ENCODE measurements around the gene SNX11.
A peak's percentile ranks its signal among the peaks of the same experiment; 100 is the strongest.

The SNX11 gene

DNA sequence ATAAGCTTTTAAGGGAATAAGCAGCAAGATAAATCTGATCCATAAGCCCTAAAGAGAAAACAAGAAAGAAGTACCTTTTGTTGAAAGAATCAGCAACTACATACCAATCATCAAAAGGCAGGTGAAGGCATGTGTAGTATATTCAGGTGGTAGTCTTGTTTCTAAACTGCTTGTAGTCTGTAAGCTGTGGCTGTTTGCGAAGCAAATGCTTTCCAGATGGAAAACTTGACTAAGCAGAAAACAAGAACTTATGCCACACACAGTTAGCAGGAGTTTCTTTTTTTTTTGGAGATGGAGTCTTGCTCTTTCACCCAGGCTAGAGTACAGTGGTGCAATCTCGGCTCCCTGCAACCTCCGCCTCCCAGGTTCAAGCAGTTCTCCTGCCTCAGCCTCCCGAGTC lies 12.0 kb upstream of the SNX11 start:
- no peak for DNase-seq (ENCODE audit: low spot score)

DNA sequence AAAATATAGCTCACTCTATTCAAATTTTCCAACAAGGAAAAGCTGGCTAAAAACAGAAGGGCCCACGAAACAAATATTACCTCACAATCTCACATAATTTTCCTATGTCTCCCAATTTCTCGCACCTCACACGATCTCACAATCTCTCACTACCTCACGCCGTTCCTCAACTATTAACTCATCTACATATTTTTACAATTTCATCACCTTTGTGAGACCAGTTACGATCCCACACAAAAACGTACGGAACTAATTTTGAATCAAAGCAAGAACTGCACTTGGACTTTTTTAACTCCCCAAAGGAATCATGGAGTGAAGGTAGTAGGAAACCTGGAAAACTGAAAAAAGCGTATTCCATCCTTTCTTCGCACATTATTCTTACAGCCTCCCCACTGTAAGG lies 7.4 kb upstream of the SNX11 start:
- no peak for DNase-seq (ENCODE audit: low spot score)

DNA sequence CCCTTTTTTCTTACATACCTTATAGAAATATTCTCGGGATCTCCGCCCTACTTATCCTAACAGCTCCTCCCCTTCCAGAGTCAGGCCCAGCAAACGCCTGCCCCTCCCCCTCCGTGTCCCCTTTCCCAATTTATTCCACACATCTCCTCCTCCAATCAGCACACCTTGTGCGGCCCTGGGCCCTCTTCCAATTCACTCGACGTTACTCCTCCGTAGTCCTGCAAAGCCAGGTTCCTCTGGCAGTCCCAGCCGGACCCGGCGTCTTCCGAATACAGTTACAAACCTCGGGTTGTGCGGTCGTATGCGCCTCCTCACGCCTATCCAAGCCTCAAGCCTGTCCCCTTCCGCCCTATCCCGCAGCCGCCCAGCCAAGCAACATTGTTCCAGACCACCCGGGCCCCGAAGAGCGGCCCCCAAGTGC lies 7.0 kb upstream of the SNX11 start:
- no peak for DNase-seq (ENCODE audit: low spot score)

DNA sequence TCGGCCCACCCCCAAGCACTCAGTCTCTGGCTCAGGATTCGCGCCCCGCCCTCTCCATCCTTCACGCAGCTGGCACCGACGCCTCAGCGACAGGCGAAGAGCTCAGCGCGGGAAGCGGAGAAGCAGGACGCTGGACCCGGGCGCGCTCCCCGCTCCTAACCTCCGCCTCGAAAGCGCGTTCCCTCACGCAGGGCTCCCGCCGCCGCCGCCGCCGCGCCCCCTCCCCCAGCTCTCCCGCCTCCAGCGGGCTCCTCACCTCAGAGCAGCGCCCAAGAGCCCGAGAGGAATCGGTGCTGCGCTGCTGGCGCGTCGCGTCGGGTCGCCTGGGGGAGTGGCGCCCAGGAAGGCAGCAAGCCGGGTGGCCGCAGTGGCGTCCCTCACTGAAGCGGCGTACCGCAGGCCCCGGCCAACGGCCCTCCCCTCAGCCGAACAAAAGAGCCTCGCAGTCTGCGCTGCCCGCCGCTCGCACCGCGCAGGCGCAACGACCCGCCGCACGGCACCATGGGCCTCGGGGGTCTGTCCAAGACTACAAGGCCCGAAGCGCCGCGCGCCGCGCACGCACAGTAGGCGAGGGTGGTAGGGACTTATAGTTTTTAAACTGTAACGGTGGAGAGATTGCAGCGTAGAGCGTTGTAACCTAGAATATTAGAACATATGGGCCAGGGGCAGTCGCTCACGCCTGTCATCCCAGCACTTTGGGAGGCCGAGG lies 6.4 kb upstream of the SNX11 start, which contains the start of gene CBX1:
CBX1 (minus strand) TSS at position 467 of the 709 bp plus-strand sequence. CDS start 24,474 bp downstream, outside the sequence.
- peak; percentile 90 for DNase-seq (ENCODE audit: low spot score)

DNA sequence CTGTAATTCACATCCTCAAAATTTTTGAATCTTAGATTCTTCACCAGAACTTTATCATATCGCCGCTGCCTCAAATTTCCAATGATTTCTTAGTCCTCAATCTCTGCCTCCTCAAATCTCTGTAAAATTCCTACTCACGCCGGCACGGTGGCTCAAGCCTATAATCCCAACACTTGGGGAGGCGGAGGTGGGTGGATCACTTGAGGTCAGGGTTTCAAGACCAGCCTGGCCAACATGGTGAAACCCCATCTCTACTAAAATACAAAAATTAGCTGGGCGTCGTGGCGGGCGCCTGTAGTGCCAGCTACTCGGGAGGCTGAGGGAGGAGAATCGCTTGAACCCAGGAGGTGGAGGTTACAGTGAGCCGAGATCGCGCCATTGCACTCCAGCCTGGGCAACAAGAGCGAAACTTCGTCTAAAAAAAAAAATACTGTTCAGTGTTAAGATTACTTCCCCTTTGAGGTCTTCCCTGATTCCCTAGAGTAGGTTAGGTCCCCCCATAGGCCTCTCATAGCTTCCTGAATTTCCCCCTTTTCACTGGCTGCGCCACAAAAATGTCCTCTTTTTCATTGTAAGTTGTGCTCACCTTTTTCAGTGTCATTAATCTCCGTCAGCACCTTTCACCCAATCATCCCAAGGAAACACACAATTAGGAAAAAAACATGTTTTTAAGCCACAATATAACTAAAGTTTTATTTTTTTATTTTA lies 5.4 kb upstream of the SNX11 start:
- no peak for DNase-seq (ENCODE audit: low spot score)

DNA sequence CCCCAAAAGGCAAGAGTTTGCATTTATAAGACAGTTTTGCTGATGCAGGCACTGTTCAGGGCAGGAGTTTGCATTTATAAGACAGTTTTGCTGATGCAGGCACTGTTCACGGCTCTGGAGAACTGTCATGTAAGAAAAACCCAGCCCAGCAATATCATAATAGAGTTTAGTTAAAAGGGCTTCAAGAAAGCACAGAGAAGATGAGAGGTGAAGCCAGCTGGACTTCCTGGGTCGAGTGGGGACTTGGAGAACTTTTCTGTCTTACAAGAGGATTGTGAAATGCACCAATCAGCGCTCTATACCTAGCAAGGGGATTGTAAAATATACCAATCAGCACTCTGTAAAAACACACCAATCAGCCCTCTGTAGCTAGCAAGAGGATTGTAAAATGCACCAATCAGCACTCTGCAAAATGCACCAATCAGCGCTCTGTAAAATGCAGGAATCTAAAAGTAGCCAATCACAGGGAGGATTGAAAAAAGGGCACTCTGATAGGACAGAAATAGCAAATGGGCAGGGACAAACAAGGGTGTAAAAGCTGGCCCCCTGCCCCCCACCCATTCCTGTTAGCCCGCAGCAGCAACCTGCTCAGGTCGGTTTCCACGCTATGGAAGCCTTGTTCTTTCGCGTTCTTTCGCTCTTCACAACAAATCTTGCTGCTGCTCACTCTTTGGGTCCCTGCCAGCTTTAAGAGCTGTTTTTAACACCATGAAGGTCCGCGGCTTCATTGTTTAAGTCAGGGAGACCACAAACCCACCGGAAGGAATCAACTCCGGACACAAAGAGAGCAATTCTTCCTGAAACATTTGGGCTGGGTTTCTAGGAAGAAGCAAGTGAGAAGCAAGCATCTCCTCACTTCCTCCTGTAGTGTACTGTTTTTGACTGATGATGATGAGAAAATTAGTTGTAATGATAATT lies 4.5 kb upstream of the SNX11 start:
- DNase-seq (ENCODE audit: low spot score) = no peak

DNA sequence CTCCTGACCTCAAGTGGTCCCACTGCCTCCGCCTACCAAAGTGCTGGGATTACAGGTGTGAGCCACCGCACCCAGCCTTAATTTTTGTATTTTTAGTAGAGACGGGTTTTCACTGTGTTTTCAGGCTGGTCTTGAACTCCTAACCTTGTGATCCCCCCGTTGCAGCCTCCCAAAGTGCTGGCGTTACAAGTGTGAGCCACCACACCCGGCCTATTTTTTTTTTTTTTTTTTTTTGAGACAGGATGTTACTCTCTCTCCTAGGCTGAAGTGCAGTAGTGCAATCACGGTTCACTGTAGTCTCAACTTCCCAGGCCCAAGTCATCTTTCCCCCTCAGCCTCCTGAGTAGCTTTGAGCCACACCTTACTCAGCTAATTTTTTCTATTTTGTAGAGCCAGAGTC lies 3.1 kb upstream of the SNX11 start:
- DNase-seq (ENCODE audit: low spot score) = no peak

DNA sequence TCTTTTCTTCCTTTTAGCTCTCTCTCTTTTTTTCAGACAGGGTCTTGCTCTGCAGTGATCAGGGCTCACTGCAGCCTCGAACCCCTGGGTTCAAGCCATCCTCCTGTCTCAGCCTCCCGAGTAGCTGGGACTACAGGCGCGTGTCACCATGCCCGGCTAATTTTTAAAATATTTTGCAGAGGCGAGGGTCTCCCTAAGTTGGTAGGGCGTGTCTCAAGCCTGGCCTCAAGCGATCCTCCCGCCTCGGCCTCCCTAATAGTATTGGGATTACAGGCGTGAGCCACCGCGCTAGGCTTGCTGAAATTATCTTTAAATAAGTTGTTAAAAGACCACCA lies 797 bp upstream of the SNX11 start:
- no peak for DNase-seq (ENCODE audit: low spot score)

DNA sequence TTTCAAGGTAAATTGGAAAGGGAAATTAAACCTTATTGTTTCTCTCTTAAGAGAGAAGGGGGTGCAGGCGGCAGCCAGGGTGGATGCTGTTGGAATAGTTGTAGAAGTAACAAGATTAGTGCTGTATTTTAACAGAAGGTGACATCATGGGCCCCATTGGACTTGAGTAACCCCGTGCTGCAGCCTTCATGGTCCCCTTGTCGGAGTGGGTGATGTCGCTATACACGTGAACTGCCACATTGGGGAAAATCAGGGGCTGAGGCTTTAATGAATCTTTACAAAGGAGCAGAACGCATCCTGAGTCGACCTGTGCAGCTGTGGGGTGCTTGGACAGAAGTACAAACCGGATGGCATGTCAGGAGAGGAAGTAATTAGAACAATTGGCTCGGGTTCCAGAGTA lies 3.2 kb downstream of the SNX11 start:
- no peak for DNase-seq (ENCODE audit: low spot score)

DNA sequence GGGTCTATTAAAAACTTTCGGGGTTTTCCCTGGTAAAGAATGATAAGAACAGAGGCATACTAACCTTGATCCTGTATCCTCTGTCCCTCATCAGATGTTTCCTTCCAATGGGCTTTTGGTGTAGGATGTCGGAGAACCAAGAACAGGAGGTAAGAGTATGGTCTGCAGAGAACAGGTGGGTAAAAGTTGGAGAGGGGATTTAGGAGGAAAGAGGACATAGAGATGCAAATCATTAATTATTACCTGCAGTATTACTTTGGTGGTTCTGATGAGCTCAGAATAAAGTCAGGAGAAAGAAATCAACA lies 4.3 kb downstream of the SNX11 start:
- no peak for DNase-seq (ENCODE audit: low spot score)

DNA sequence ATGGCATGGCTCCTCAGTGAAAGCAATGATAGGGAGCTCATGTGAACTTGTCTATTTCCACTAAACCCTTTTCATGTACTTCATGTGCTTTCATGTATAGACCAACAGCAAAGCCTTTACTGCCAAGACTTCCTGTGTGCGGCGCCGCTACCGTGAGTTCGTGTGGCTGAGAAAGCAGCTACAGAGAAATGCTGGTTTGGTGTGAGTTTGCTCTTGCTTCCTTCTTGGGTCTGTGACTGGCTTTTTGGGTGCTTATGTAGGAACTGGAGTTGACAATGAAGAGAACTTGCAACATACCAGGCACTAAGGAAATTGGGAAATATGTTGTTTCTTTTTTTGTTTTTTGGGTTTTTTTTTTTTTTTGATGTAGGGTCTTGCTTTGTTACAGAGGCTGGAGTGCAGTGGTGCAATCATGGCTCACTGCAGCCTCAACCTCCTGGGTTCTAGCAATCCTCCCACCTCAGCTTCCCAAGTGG lies 5.7 kb downstream of the SNX11 start:
- no peak for DNase-seq (ENCODE audit: low spot score)

DNA sequence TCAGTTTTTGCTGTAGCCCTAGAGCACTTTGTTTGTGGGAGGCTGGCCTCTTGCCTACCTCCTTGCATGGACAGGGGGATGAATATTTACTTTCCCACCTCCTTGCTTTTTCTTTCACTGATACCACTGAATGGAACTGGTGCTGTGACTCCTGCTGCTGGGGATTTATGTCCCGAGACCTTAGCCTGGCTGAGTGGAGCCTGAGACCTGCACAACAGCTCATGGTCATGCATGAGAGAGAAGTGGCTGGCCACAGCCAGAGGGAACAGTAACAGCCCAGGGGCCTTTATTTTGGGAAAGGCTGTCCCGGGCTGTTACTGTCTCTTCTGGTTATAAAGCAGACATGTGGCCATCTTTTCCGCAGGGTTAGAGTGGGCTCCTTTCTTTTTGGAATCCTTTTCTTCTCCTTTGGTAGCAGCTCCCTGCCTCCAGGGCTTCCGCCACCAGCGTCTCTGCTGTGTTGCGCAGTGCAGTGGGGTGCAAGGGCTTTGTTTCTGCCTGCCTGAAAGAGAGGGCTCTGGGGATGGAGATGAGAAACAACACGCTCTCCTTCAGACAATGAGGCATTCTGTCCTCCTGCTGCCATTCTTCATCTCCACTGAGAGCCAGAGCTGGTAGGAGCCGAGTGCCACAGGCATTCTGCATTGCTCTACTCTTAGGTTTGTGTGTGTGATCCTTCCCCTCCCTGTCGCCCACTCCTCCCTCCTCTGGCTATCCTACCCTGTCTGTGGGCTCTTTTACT lies 14.5 kb downstream of the SNX11 start:
- peak; percentile 87 for DNase-seq (ENCODE audit: low spot score)

DNA sequence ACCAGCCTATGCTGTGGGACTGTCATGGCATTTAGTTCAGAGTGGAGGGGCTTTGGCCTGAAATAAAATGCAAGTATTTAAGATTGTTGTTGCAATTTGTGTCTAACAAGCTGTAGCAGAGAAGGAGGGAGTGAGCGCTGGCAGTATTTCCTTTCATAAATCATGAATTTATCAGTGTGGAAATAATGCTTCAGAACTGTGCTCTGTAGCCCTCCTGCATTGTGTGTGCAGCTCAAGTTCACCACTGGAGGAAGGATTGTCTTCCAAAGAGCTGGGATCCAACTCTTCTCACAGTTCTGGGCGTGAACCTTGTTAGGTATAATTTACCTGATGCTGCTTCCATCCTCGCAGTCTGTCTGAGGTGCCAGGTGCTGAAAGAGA lies 15.1 kb downstream of the SNX11 start:
- no peak for DNase-seq (ENCODE audit: low spot score)

DNA sequence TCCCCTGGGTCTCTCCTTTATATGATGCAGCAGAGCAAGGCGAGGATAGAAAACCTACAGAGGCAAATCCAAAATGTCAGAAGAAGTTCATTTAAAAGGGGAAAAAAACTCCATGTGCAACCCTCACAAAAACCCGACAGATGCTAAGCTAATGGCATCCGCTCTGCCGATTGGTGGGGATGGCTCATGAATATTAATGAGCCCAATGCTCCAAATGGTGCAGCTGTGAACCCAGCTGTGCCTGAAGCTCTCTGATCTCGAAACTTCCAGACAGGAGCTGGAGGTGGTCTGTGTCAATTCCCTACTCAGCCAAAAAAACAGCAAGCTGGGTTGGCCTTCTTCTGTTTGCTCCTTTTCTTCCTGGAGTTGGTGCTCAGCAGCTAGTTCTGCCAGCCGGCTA lies 15.5 kb downstream of the SNX11 start:
- peak; percentile 93 for DNase-seq (ENCODE audit: low spot score)

DNA sequence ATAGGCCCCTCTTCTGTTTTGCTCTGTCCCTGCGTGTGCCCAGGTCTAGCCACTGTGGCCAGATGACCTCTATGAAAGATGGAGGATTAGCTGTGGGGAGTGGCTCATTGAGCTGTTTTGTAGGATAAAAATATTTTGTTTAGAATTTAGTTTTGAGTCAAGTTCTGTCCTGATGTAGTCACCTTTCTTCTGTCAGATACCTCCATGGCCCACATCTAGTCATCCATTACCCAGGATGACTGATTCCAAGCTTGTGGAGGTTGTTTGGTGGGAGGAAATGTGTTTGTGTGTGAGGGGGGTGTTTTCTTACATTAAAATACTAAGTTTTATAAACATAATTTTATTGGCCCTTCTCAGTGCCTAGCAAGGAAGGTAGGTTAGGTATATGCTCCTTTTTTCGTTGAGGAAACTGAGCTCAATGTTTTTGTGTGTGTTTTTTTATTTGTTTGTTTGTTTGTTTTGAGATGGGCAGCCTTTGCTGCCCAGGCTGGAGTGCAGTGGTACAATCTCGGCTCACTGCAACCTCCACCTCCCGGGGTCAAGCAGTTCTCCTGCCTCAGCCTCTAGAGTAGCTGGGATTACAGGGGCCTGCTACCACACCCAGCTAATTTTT lies 16.3 kb downstream of the SNX11 start:
- DNase-seq (ENCODE audit: low spot score) = no peak

DNA sequence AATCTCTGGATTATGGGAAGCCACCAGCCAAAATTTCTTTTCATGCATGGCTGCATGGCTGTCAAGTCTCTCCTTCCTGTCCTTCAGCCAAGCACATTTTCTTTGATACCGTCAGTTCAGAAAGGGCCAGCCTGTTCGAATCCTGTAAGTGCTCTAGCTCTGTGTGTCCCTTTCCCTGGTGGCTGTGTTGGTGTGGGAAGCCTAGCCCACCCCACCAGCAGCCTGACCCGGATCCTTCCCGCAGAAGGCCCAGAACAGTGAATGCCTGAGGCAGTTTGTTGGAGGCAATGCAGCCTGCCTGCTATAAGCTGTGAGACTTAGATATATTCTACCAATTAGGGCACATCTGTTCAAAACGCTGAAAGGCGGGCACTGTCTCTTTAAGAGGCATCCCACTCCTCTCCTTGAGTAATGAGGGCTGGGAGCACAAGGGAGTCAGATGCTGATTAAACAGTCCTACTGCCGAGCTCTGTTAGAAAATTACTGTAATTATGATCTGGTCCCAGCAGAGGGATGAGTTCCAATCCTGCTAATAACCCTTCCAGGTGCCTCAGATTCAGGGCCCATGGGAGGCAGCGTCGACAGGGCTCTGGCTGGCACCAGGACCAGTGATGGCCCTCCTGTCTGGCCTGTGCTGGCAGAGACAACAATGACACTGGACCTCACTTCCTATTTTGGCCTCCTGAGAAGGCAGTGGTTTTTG lies 18.4 kb downstream of the SNX11 start:
- no peak for DNase-seq (ENCODE audit: low spot score)

DNA sequence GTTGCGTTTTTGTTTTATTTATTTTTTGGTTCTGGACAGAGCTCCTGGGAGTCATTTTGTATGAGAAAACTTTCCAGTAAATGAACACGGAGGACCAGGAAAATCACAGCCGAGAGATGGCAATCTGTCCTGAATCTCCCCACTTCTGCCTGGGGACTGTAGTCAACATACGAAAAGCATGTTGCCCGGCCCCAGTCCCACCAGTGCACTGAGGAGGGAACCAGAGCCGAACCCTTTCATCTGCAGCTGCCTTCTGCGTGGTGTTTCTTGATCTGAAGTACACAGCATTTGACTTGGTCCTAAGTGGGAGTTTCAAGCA lies 18.9 kb downstream of the SNX11 start:
- no peak for DNase-seq (ENCODE audit: low spot score)

DNA sequence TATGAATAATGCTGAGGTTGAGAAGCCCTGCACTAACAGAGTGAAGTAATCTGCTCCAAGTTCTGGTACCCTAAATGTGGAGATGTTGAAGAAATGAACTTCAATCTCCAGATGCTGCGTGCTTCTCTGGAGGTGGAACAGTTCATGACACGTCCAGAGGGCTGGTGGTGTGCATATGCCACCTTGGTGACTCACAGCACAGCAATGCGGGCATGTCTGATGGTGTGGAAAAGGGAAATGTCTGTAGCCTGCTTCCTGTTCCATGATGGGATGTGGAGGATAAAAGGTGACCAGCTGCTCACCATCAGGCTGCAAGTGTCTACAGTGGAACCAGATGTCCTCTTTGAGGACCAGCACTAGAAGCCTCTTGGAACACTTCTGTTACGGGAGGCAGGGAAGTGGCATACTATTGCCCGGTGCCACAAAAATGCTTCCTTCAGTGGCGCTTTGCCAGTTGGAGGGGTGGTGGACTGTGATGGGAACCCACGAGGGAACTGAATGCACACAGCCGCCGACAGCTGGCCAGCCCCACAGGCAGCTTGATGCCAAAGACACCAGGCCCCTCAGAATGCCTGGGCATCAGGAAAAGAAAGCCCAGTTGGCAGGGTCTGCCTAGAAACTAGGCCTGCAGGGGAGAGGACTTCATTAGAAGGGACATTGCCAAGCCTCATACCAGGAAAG lies 19.9 kb downstream of the SNX11 start:
- DNase-seq (ENCODE audit: low spot score) = no peak

DNA sequence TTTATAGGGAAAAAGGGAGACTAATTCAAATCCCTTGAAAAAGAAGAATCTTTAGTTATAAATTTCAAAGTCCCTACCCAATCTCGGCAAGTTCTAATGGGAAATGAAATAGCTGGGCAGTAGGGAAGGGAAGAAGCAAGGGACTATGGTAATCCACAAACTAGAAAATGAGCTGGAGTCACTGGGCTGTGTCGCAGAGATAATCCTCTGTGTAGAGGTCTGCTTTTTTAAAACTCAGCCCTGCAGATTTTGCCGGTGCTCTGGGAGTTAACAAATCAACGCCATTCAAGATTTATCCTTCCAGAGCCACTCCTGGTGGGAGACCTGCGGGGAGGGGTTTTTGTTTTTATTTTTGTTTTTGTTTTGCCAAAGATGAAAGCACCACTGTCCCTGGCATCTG lies 20.8 kb downstream of the SNX11 start:
- no peak for DNase-seq (ENCODE audit: low spot score)

DNA sequence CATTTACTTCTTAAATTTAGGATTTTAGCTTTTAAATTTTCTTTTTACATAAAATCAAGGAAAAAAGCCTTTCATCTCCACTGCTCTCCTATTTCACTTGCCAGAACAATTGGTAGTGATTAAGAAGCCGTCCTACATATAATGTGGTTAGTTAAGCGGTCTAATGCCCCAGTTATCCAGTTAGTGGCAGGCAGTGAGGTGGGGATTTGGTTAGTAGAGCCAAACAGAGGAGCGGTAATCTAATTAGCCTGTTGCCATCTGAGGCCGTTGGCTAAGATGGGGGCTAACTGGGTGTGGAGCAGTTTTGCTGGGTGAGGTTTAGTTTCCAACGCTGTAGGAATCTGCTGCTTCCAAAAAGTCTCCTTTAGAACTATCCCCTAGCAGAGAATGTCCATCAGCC lies 22.4 kb downstream of the SNX11 start:
- no peak for DNase-seq (ENCODE audit: low spot score)

All from globus pallidus (tissue), 1 donor.